HG03108 (cell line): Measurements from ENCODE around the gene CSTB.

Source experiments
- ATAC-seq: cut with Tn5 transposase; IDR thresholded peaks from one replicate; pipeline ENCODE4 v1.9.1; 2021; ENCODE audit warnings: moderate library complexity; ENCODE audit not compliant: unreplicated experiment

CSTB gene

GRCh38 chr21:43752758-43753438 is 23.2 kb downstream of the CSTB start:
- no peak for ATAC-seq

- no peak for ATAC-seq
Observed at GRCh38 chr21:43751955-43752591, 24.0 kb downstream of the CSTB start.

GRCh38 chr21:43750339-43751033 is 25.6 kb downstream of the CSTB start:
- ATAC-seq, result no peak

- no peak for ATAC-seq
Observed at GRCh38 chr21:43749651-43750262, 26.4 kb downstream of the CSTB start.

GRCh38 chr21:43748622-43749021 is 27.5 kb downstream of the CSTB start:
- ATAC-seq, result no peak

- ATAC-seq, result no peak
Observed at GRCh38 chr21:43745772-43746517, 30.2 kb downstream of the CSTB start.

GRCh38 chr21:43744725-43745124 is 31.4 kb downstream of the CSTB start:
- ATAC-seq, result no peak

- no peak for ATAC-seq
Observed at GRCh38 chr21:43743947-43744346, 32.2 kb downstream of the CSTB start.

GRCh38 chr21:43741423-43742096 is 34.5 kb downstream of the CSTB start:
- ATAC-seq, result no peak

GRCh38 chr21:43740497-43741156 is 35.5 kb downstream of the CSTB start:
- no peak for ATAC-seq

- no peak for ATAC-seq
Observed at GRCh38 chr21:43739621-43740435, 36.3 kb downstream of the CSTB start.

GRCh38 chr21:43737158-43737950 is 38.8 kb downstream of the CSTB start:
- ATAC-seq, result no peak

GRCh38 chr21:43736224-43736883 is 39.8 kb downstream of the CSTB start:
- no peak for ATAC-seq

- ATAC-seq, result no peak
Observed at GRCh38 chr21:43735236-43736091, 40.6 kb downstream of the CSTB start.

- ATAC-seq, result no peak
Observed at GRCh38 chr21:43734928-43735229, 41.2 kb downstream of the CSTB start.

GRCh38 chr21:43734131-43734927 is 41.8 kb downstream of the CSTB start:
- ATAC-seq, result no peak
